ENCODE results near the gene TSPAN18.

GRCh38 chr11:44862558-44863101 lies 135.9 kb downstream of the TSPAN18 start:
- TF ChIP-seq, protein P1, sequence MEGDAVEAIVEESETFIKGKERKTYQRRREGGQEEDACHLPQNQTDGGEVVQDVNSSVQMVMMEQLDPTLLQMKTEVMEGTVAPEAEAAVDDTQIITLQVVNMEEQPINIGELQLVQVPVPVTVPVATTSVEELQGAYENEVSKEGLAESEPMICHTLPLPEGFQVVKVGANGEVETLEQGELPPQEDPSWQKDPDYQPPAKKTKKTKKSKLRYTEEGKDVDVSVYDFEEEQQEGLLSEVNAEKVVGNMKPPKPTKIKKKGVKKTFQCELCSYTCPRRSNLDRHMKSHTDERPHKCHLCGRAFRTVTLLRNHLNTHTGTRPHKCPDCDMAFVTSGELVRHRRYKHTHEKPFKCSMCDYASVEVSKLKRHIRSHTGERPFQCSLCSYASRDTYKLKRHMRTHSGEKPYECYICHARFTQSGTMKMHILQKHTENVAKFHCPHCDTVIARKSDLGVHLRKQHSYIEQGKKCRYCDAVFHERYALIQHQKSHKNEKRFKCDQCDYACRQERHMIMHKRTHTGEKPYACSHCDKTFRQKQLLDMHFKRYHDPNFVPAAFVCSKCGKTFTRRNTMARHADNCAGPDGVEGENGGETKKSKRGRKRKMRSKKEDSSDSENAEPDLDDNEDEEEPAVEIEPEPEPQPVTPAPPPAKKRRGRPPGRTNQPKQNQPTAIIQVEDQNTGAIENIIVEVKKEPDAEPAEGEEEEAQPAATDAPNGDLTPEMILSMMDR (IDR thresholded peaks at IDR 0.05) = no peak
- TF ChIP-seq POLR2AphosphoS5 (IDR thresholded peaks at IDR 0.05) (no peak), EP300 (IDR thresholded peaks at IDR 0.05) (no peak), POLR2A (IDR thresholded peaks at IDR 0.05) (no peak)

All from stomach (tissue), 4 donors.